Inflammatory macrophage treated with lipopolysaccharide for 1 hour (primary cell): ENCODE results near the gene SLC51B.
A peak's percentile ranks its signal among the peaks of the same experiment; 100 is the strongest.
"Not testable (repeated sequence)": the region's sequence is repeated elsewhere in the genome, so short reads cannot be mapped to it uniquely, and the experiment has no call there.

Source experiments
- DNase-seq, 2 donors: peaks; one replicate each; pipeline ENCODE4 v3.0.0-alpha.2; 2020 to 2022

Gene SLC51B

DNA sequence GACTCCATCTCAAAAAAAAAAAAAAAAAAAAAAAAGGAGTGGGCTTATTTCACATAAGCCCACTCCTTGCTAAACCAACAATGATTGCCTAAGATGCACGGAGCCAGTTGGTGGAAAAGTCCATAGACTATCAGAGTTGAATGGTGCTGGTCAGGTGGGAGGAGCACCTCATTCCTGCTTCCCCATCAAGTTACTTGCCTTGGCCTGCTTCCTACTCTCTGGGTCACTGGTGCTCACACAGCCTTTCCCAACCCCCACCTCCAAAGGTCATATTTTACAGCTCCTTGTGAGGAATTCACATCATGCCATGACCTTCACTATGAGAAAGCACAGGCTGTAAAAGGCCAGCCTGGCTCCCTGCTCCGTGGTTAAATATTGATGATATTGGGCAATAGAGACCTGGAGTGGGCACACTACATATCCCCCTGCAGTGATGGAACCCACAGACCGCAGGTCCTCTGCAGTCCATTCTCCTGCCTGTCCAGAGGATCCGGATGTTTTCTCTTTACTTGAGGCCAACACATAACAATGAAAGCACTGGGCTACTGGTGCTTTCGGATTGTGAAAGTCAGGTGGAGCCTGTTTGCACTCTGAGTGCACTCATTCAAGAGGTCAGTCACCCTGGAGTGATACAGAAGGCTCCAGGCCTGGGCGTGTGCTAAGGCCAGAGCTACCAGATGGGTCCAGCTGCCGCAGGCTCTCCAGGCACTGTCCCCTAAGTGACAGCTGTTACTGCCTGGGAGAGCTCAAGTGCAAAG lies at the start of gene SLC51B:
Gene SLC51B (plus strand): TSS at position 664 of the 758 bp plus-strand sequence. CDS start 4,618 bp downstream, outside the sequence.
- DNase-seq = peak in 1 of 2 donors; percentile 52

DNA sequence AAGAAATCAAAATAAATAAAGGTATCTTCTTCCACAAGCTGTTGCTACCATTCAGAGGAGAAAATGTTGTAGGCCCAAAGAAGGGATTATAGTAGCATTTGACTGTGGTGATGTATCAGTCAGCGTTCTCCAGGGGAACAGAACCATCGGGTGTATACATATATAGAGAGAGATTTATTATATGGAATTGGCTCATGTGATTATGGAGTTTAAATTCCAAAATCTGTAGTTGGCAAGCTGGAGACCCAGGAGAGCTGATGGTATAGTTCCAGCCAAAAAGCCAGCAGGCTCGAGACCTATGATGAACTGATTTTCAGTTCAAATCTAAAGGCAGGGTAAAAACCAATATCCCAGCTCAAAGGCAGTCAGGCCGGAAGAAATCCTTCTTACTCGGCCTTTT lies 48.1 kb upstream of the SLC51B start:
- DNase-seq = no peak

DNA sequence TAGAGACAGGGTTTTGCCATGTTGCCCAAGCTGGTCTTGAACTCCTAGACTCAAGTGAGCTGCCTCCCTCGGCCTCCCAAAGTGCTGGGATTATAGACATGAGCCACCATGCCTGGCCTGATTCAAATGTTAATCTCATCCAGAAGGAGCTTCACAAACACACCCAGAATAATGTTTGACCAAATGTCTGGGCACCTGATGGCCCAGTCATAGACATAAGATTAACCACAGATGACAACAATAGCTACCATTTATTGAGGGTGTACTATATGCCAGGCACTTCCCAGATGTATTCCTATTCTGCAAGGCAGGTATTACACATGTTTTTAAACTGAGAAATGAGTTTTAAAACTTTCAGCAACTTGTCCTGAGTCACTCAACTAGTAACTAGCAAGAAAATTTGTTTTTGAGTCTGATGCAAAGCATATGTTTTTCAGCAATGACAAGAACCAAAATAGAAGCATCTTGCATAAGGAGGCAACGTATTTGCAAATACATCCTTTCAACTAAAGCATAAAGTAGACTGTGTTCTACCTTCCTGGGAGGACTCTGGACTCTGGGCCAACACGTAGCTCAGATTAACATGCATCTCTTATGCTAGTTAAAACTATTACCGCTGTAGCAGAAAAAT lies 47.3 kb upstream of the SLC51B start:
- DNase-seq = no peak

DNA sequence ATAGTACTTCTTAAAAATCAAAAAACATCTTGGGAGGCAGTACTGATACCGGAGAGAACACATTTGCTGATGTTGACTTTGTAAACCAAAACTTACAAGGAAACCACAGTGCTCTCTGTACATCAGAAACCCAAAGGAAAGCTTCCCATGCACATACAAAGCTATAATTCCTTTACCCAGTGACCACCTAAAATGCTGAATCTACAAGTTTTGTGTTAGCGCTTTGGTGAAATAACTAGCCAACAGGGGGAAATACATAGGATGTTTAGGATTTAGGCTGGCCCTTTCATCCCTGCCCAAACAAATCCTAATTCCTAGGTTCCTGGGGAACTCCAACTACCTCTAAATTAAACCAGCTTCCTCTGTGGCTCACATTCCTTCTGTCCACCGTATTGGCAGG lies 40.2 kb upstream of the SLC51B start:
- no peak for DNase-seq

GRCh38 chr15:65006876-65007275 lies 38.3 kb upstream of the SLC51B start:
- DNase-seq = no peak

DNA sequence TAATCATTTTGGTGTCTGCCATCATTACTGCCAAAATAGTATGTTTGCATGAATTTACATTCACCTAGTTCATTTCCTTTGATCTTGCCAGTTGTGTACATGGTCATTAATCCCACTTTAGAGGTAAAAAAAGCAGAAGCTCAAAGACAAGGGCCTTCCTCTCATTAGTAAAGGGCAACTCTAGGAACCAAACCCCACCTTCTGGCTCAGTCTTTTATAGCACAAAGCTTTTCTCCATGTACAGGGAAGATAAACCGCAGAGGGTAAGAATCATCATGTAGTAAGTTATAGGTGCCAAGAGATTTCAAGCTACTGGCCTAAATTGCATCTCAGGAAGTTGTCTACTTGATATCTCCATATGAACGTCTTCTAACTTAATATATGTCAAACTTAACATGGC lies 36.2 kb upstream of the SLC51B start:
- peak in 1 of 2 donors; percentile 50 for DNase-seq

DNA sequence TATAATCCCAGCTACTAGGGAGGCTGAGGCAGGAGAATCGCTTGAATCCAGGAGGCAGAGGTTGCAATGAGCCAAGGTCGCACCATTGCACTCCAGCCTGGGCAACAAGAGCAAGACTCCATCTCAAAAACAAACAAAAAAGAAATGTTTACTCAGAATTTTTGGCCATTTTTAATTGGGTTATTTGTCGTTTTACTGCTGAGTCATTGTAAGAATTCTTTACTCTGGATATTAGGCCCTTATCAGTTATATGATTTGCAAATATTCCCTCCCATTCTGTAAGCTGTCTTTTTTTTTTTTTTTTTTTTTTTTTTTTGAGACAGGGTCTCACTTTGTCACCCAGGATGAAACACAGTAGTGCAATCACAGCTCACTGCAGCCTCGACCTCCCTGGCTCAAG lies 34.0 kb upstream of the SLC51B start:
- DNase-seq = not testable (repeated sequence)

DNA sequence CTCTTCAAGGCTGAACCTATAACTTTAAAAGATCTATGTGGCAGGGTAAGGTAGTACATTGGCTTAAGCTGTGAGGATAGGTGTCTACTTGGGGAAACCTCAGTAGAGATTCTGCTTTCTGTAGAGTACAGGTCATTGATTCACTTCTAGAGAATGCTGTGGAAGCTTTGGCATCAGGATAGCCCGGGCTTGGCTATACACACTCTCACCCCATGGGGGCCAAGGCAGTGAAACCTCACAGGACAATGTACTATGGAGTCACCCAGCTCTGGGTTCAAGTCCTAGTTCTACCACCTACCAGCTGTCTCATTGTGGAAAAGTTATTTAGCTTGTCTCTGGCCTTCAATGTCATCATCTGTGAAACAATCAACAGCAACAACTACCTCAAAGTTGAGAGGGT lies 24.8 kb upstream of the SLC51B start:
- DNase-seq = no peak

DNA sequence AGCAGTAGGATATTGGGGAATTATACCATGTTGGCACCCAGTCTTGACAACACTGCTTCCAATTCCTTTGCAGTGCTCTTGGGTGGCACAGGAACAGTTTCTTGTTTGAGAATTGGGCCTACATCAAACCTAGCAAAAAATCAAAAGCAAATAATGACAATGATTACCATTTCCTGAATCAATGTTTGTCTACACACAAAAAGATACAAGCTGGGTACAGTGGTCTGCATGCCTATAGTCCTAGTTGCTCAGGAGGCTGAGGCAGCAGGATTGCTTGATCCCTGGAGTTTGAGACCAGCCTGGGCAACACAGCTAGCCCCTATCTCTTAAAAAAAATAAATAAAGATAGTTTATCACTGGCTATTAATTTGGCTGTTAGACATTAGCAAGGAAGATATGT lies 23.7 kb upstream of the SLC51B start:
- DNase-seq = no peak

GRCh38 chr15:65026756-65027155 lies 18.4 kb upstream of the SLC51B start:
- no peak for DNase-seq

DNA sequence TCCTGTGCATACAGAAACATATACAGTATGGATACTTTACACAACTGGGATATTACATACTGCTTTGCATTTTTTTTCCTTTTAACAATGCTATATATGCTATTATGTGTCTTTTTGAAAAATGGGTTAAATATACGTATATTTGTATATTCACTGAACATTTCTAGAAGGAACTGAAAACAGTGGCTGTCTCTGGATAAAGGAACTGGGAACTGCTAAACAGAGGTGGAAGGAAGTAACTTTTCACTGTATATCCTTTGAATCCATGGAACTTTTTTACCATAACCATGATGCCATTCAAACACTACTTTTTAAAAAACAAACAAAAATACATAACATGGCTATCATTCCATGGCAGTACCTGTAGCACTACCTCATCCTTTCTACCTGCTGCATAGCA lies 17.6 kb upstream of the SLC51B start:
- no peak for DNase-seq

DNA sequence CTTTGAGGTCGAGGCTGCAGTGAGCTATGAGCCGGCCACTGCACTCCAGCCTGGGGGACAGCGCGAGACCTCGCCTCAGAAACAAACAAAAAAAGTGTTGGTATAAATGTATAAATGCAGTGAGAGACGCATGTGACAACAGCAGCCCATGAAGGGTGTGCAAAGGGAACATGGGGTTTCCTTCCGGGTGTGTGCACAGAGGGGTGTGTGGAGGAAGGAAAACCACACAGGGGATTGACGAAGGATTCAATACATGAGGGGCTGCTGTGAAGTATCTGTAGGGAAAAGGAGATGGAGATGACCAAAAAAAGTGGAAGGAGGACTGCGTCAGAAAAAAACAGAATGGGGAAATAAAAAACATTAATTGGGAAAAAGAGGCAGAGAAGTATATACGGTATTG lies 16.8 kb upstream of the SLC51B start:
- no peak for DNase-seq

- DNase-seq = peak; percentile 72 to 92
These were observed 16.1 kb upstream of the SLC51B start, which contains the start of gene MTFMT for GRCh38 chr15:65028921-65029735. TSS of gene MTFMT (minus strand) at chr15:65029639. CDS start at chr15:65029613, 26 bp downstream.

DNA sequence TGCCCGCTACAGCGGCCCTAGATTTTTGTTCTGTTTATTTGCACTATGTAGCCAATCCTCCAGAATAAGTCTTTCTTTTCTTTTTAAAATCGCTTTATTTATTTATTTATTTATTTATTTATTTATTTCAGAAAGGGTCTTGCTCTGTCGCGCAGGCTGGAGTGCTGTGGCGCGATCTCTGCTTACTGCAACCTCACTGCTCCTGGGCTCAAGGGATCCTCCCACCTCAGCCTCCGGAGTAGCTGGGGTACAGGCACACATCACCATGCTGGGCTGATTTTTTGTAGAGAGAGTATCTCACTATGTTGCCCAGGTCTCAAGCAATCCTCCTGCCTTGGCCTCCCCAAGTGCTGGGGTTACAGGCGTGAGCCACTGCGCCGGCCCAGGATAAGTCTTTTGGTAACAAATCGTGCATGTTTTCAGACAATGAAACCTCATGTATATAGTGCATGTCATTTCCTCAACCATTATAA lies 15.4 kb upstream of the SLC51B start:
- no peak for DNase-seq

- DNase-seq = peak; percentile 61 to 64
These were observed 12.2 kb upstream of the SLC51B start for GRCh38 chr15:65032801-65033537.

- DNase-seq = peak; percentile 48 to 50
These were observed 11.4 kb upstream of the SLC51B start for GRCh38 chr15:65033659-65034269.

DNA sequence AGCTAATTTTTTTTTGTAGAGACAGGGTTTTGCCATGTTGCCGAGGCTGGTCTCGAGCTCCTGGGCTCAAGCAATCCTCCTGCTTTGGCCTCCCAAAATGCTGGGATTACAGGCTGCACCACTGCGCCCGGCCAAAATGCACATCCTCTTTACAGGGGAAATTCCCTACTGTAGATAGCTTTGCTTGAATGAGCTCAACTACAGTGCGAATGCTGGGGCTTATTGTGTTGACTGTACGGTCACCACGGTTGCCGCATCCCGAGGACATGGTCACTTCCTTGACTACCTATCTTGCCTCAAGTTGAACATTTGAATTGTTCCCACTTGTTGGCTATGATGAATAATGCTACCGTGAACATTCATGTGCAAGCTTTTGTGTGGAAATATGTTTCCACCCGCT lies 10.5 kb upstream of the SLC51B start:
- no peak for DNase-seq

GRCh38 chr15:65037309-65037708 lies 7.9 kb upstream of the SLC51B start:
- no peak for DNase-seq

GRCh38 chr15:65038428-65038827 lies 6.8 kb upstream of the SLC51B start:
- no peak for DNase-seq

GRCh38 chr15:65038836-65039235 lies 6.4 kb upstream of the SLC51B start:
- no peak for DNase-seq

DNA sequence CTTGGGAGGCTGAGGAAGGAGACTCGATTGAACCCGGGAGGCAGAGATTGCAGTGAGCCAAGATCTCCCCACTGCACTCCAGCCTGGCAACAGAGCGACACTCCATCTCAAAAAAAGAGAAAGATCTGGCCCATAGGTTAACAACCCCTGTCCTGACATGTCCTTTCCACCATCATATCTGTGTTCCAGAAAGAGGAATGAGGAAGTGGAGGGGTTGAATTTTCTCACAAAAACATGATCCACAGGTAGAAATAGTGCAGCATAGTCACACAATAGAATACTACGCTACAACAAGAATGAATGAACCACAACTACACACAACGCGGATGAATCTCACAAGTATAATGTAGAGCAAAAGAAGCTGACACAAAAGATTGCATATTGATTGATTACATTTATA lies 4.7 kb upstream of the SLC51B start:
- DNase-seq = no peak

DNA sequence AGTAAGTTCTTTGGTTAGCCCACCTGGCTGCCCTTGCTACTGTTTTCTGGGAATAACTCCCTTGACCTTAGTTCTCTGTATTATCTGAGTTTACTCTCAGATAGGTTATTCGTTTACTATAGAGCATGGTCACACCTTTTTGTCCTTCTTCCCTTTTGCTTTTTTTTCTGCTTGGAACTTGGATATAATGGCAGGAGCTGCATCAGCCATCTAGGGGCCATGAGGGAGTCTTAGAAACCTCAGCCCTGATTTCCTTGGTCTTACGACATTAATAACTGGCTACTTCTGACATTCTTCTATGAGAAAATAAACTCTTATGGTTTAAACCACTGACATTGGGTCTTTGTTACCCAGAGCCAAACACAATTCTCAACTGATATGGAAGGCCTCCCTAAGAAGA lies 3.4 kb upstream of the SLC51B start:
- DNase-seq = no peak
